ENCODE results near the gene CARD19. TPM values are rescaled to one million over a fixed set of nuclear protein-coding genes. Genes with fewer than 3 reads are reported as not detected.

The CARD19 gene
- total and polyA plus RNA-seq, 2 of the 8 experiments (the other 6 are each of a cell fraction or from before 2014, with no cell fraction given), result 21.2 to 112 TPM

GRCh38 chr9:93161786-93162562 lies 66.0 kb downstream of the CARD19 start:
- no peak overlapping the region for H2BK12ac ChIP-seq (ENCODE audit: low read depth, low read length)
- WGBS, 2 experiments (ENCODE audit: extremely low coverage in 1 of 2, insufficient coverage in 1 of 2, insufficient read length in 1 of 2, insufficient replicate concordance in 2 of 2, low coverage in 1 of 2, low lambda C conversion rate in 2 of 2, missing lambda C conversion rate in 1 of 2), result 85% methylated on average over 11 of the region's 11 CpGs; no CpG with 5 or more reads in 1 of the 2 experiments
- no peaks in the 10 kb centered on the region for H3K9me3 ChIP-seq (ENCODE audit: insufficient read depth in 2 of 2, low read depth in 1 of 2, low read length in 1 of 2)
- no peak overlapping the region for H2AFZ ChIP-seq (ENCODE audit: low read length)
- no peak overlapping the region for H4K91ac ChIP-seq (replicated peaks; ENCODE audit: insufficient read length, low read length)
- H3K23me2 ChIP-seq (ENCODE audit: low read depth, low read length), result no peaks in the 10 kb centered on the region
- no peak overlapping the region for H3K4me3 ChIP-seq (ENCODE audit: extremely low read depth in 1 of 4, insufficient read depth in 2 of 4, low read depth in 3 of 4, low read length in 4 of 4)
- H3K14ac ChIP-seq (ENCODE audit: insufficient read length), result no peak overlapping the region
- no peak for DNase-seq (ENCODE audit: low read depth in 1 of 2, low spot score in 2 of 2)
- no peak overlapping the region for H4K5ac ChIP-seq (ENCODE audit: insufficient read length, low read depth, low read length)
- TF ChIP-seq TBP (IDR thresholded peaks at IDR 0.05; ENCODE audit: low read depth, low read length), result no peak
- H3K27ac ChIP-seq (ENCODE audit: low read depth, low read length), result no peak overlapping the region
- no peak overlapping the region for H2BK20ac ChIP-seq (ENCODE audit: low read length)
- H4K20me1 ChIP-seq (replicated peaks in 1 of 2; ENCODE audit: control insufficient read depth in 1 of 2, insufficient read depth in 2 of 2, low read length in 2 of 2), result no peaks in the 10 kb centered on the region
- no peak overlapping the region for H3K23ac ChIP-seq (ENCODE audit: insufficient read length)
- no peaks in the 10 kb centered on the region for H3K27me3 ChIP-seq (replicated peaks in 1 of 4; ENCODE audit: control insufficient read depth in 3 of 4, extremely low read depth in 1 of 4, insufficient read depth in 3 of 4, low read length in 3 of 4)
- H4K8ac ChIP-seq (ENCODE audit: extremely low read depth, insufficient read depth, low read length), result no peak overlapping the region
- H2BK15ac ChIP-seq (ENCODE audit: low read length), result no peak overlapping the region
- no peaks in the 10 kb centered on the region for H3K4me1 ChIP-seq (replicated peaks in 1 of 4; ENCODE audit: control insufficient read depth in 3 of 4, insufficient read depth in 4 of 4, low read length in 3 of 4)
- H3K4me2 ChIP-seq (ENCODE audit: insufficient read depth in 1 of 2, low read depth in 2 of 2, low read length in 2 of 2), result no peak overlapping the region
- no peak overlapping the region for H3K56ac ChIP-seq (replicated peaks; ENCODE audit: insufficient read length, low read depth, low read length)
- H3K79me2 ChIP-seq (ENCODE audit: control insufficient read depth in 1 of 2, insufficient read depth in 2 of 2, low read length in 2 of 2), result no peaks in the 10 kb centered on the region
- no peaks in the 10 kb centered on the region for H3K79me1 ChIP-seq (ENCODE audit: low read depth, low read length)
- H2AK5ac ChIP-seq (ENCODE audit: low read depth, low read length), result no peak overlapping the region
- no peak overlapping the region for H3K9ac ChIP-seq (replicated peaks in 1 of 4; ENCODE audit: extremely low read depth in 1 of 4, low read depth in 3 of 4, low read length in 3 of 4)
- CTCF ChIA-PET (ENCODE audit: partially characterized antibody), result interaction anchor here (0.7 to 4.8 kb wide), 13 partner anchors 8 to 158 kb away, joined by 3 to 26 read pairs (median 3); no protein-coding TSS in a partner anchor
- no peak overlapping the region for H2BK5ac ChIP-seq (ENCODE audit: low read depth, low read length)
- H3K4ac ChIP-seq (replicated peaks; ENCODE audit: insufficient read length, low read depth, low read length), result no peak overlapping the region
- FAIRE-seq, result no peak
- no peak overlapping the region for H3K18ac ChIP-seq (ENCODE audit: extremely low read depth, low read length)
- no peaks in the 10 kb centered on the region for H3K36me3 ChIP-seq (ENCODE audit: control insufficient read depth in 2 of 4, insufficient read depth in 4 of 4, low read length in 3 of 4)
- POLR2A ChIA-PET (ENCODE audit: partially characterized antibody), result interaction anchor here (0.8 to 1.4 kb wide), 2 partner anchors 17 to 342 kb away, joined by 3 to 4 read pairs; no protein-coding TSS in a partner anchor
- no peak overlapping the region for H2BK120ac ChIP-seq (replicated peaks; ENCODE audit: low read depth, low read length)

Other genes starting within 250 kb of the CARD19 start
- 11.5 and 11.8 TPM in 2 replicates for gene ZNF484, start 218.2 kb upstream of the CARD19 start, total RNA-seq (2021; fragmentation: NEBNext Ultra II Directional; extraction: Animal tissue kit (Norgen Biotek cat#: 25700))
- gene ZNF484, start 218.2 kb upstream of the CARD19 start, polyA plus RNA-seq (2011; rRNA removed), result 0.55 and 1.3 TPM in 2 replicates
- 1.4 and 1.9 TPM in 2 replicates for gene FGD3, start 148.7 kb upstream of the CARD19 start, total RNA-seq (2021; fragmentation: NEBNext Ultra II Directional; extraction: Animal tissue kit (Norgen Biotek cat#: 25700))
- 1.4 and 2.3 TPM in 2 replicates for gene FGD3, start 148.7 kb upstream of the CARD19 start, polyA plus RNA-seq (2011; rRNA removed)
- gene SUSD3, start 37.5 kb upstream of the CARD19 start, total RNA-seq (2021; fragmentation: NEBNext Ultra II Directional; extraction: Animal tissue kit (Norgen Biotek cat#: 25700)), result 5.5 and 6.2 TPM in 2 replicates
- 35.4 and 36.0 TPM in 2 replicates for gene SUSD3, start 37.5 kb upstream of the CARD19 start, polyA plus RNA-seq (2011; rRNA removed)
- gene NINJ1, start 38.0 kb downstream of the CARD19 start, total RNA-seq (2021; fragmentation: NEBNext Ultra II Directional; extraction: Animal tissue kit (Norgen Biotek cat#: 25700)), result 28.2 TPM in 2 replicates
- gene NINJ1, start 38.0 kb downstream of the CARD19 start, polyA plus RNA-seq (2011; rRNA removed), result 65.6 and 88.0 TPM in 2 replicates
- 87.2 and 89.2 TPM in 2 replicates for gene WNK2, start 87.9 kb downstream of the CARD19 start, total RNA-seq (2021; fragmentation: NEBNext Ultra II Directional; extraction: Animal tissue kit (Norgen Biotek cat#: 25700))
- 12.0 and 20.6 TPM in 2 replicates for gene WNK2, start 87.9 kb downstream of the CARD19 start, polyA plus RNA-seq (2011; rRNA removed)

Measured in H1 (cell line).